A673 (cell line): ENCODE results near the gene PTGDS. TPM values are rescaled to one million over a fixed set of nuclear protein-coding genes. Genes with fewer than 3 reads are reported as not detected.

ENCODE experiments used
- BruUV-seq: library from RNA; stranded (reverse); fragments of 400-500 nt; replicated peaks from 2 replicates; lab custom pipeline; 2021; lab: Mats Ljungman, UMichigan
- CTCF ChIA-PET: fragments of 300-600 bp; sonication (Branson Sonifier 250); formaldehyde crosslinking; loops from one replicate; lab custom pipeline; 2022; ENCODE audit warnings: antibody characterized with exemption; lab: Charles Lee
- POLR2A ChIA-PET: fragments of 300-600 bp; sonication (Branson Sonifier 250); formaldehyde crosslinking; loops from one replicate; lab custom pipeline; 2022; ENCODE audit warnings: antibody characterized with exemption; ENCODE audit not compliant: low non-redundant PET; lab: Charles Lee
- DNase-seq: peaks from one replicate; pipeline ENCODE4 v3.0.0-alpha.2; 2015; ENCODE audit warnings: low spot score
- H3K27ac ChIP-seq: fragments of 200-600 bp; sonication (generic); 2 replicates; pipeline ENCODE4 v1.5.1; 2016; ENCODE audit warnings: mixed run types, low read depth, mild to moderate bottlenecking, mixed read lengths, antibody characterized with exemption, low read length; ENCODE audit not compliant: poor library complexity, severe bottlenecking
- H3K27me3 ChIP-seq: fragments of 200-600 bp; sonication (generic); replicated peaks from 2 replicates; pipeline ENCODE4 v1.6.1; 2017; ENCODE audit warnings: mixed run types, low read depth, mild to moderate bottlenecking, mixed read lengths, antibody characterized with exemption, low read length; ENCODE audit not compliant: insufficient read depth, poor library complexity
- H3K36me3 ChIP-seq: fragments of 200-600 bp; sonication (generic); 2 replicates; pipeline ENCODE4 v1.6.1; 2016; ENCODE audit warnings: mixed run types, mild to moderate bottlenecking, mixed read lengths, antibody characterized with exemption, low read length; ENCODE audit not compliant: insufficient read depth, poor library complexity, severe bottlenecking
- H3K4me1 ChIP-seq: fragments of 200-600 bp; sonication (generic); 2 replicates; pipeline ENCODE4 v1.6.1; 2017; ENCODE audit warnings: mixed run types, mild to moderate bottlenecking, mixed read lengths, antibody characterized with exemption, low read length; ENCODE audit not compliant: insufficient read depth, poor library complexity, severe bottlenecking
- H3K4me3 ChIP-seq: fragments of 200-600 bp; sonication (generic); 2 replicates; pipeline ENCODE4 v1.5.1; 2016; ENCODE audit warnings: low read depth, mixed run types, mild to moderate bottlenecking, mixed read lengths, low read length; ENCODE audit not compliant: poor library complexity, severe bottlenecking
- H3K9me3 ChIP-seq: fragments of 200-600 bp; sonication (generic); 2 replicates; pipeline ENCODE4 v1.6.1; 2016; ENCODE audit warnings: mixed run types, low read depth, mild to moderate bottlenecking, mixed read lengths, antibody characterized with exemption, low read length; ENCODE audit not compliant: poor library complexity, severe bottlenecking
- CTCF ChIP-seq: fragments of 300-800, 200-600 bp; sonication (generic); conservative IDR thresholded peaks from 2 replicates; pipeline ENCODE4 v1.5.1; 2017; ENCODE audit warnings: low read depth, mild to moderate bottlenecking, antibody characterized with exemption, low read length, moderate library complexity, mixed read lengths
- EZH2 ChIP-seq: fragments of 200-600 bp; sonication (generic); IDR thresholded peaks from 2 replicates; pipeline ENCODE4 v1.6.1; 2017; ENCODE audit warnings: borderline replicate concordance, low read depth, mild to moderate bottlenecking, mixed read lengths, antibody characterized with exemption, low read length; ENCODE audit not compliant: poor library complexity, severe bottlenecking
- intact Hi-C: fragments of 100-400 bp; cut with micrococcal nuclease; formaldehyde crosslinking; loops from one replicate; pipeline ENCODE4 v1.10.0; 2022; ENCODE audit not compliant: unreplicated experiment
- total RNA-seq: library from RNA; stranded (reverse); gene quantifications from 2 replicates; pipeline ENCODE4 v1.2.3, GENCODE V29; 2021

The PTGDS gene
- total RNA-seq, 1 experiment from 2014 or later, result not detected

DNA sequence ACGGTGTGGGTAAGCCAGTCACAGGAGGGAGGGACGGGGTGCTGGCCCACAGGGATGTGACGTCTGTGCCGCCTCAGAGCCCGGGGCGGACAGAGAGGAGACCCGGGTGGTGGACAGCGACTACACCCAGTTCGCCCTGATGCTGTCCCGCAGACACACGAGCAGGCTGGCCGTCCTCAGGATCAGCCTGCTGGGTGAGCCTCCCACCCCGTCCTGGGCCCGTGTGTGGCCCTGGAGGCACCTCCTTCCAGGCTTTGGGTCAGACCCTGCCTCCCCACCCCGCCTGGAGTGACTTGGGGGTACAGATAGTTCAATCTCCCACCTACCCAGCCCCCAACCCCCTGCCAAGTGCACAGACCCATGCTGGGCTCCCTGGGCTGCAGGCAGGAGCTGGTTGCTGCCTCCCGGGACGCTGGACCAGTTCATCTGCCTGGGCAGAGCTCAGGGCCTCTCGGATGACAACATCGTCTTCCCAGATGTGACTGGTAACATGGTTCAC lies 23.5 kb upstream of the PTGDS start:
- Histone ChIP-seq H3K4me1 (no peaks in the 10 kb centered on the region), H3K36me3 (no peaks in the 10 kb centered on the region), H3K27ac (no peak overlapping the region), H3K27me3 (no peaks in the 10 kb centered on the region), H3K4me3 (no peak overlapping the region), H3K9me3 (no peaks in the 10 kb centered on the region)
- POLR2A ChIA-PET, result no interaction called here
- no peak for DNase-seq
- TF ChIP-seq EZH2 (no peak), CTCF (no peak)
- BruUV-seq, result no TSS peak
- intact Hi-C loops, result no loop called here
- CTCF ChIA-PET, result no interaction called here

DNA sequence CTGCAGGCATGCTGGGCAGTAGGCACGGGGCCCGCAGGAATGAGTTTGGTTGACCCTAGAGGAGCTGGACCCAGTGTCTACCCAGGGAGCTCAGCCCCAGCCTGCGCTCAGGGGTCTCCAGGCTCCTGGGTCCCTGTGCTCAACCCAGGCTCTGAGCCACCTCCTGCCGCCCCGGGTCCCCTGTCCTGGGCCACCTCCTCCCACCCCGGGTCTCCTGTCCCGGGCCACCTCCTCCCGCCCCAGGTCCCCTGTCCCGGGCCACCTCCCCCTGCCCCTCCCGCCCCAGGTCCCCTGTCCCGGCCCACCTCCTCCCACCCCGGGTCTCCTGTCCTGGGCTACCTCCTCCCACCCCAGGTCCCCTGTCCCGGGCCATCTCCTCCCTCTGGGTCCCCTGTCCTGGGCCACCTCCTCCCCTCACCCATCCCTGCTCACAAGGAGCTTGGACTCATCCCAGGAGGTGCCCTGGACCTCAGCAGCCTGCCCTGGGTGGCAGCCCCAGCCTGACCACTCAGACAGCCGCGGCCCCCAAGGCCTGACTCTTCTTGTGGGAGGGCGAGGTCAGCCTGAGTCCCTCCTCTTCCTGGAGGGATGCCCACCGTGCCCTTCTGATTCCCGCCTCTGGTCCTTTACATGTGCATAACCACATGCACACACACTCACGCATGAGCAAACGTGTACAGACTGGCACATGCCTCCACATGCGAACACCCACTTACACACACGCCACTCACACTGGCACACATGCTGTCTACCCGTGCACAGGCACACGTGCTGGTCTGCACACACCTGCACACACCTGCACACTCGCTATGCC lies 22.8 kb upstream of the PTGDS start:
- Histone ChIP-seq H3K27me3 (no peaks in the 10 kb centered on the region), H3K4me1 (no peaks in the 10 kb centered on the region), H3K9me3 (no peaks in the 10 kb centered on the region), H3K36me3 (no peaks in the 10 kb centered on the region), H3K4me3 (no peak overlapping the region), H3K27ac (no peak overlapping the region)
- no peak for DNase-seq
- POLR2A ChIA-PET, result no interaction called here
- CTCF ChIA-PET, result no interaction called here
- intact Hi-C loops, result no loop called here
- no peak for TF ChIP-seq CTCF
- BruUV-seq, result no TSS peak

GRCh38 chr9:136955202-136955942 lies 21.9 kb upstream of the PTGDS start:
- no peaks in the 10 kb centered on the region for H3K4me1 ChIP-seq
- H3K27me3 ChIP-seq, result no peaks in the 10 kb centered on the region
- intact Hi-C loops, result no loop called here
- H3K9me3 ChIP-seq, result no peaks in the 10 kb centered on the region
- H3K36me3 ChIP-seq, result no peaks in the 10 kb centered on the region
- no peak for DNase-seq
- POLR2A ChIA-PET, result no interaction called here
- CTCF ChIA-PET, result no interaction called here
- BruUV-seq, result no TSS peak
- no peak overlapping the region for H3K27ac ChIP-seq
- no peak for TF ChIP-seq EZH2
- no peak for TF ChIP-seq CTCF
- H3K4me3 ChIP-seq, result no peak overlapping the region
